Hepatocyte (in vitro differentiated cells): ENCODE data around the gene SNPH. TPM values are rescaled to one million over a fixed set of nuclear protein-coding genes. Genes with fewer than 3 reads are reported as not detected.

ENCODE experiments used
- DNase-seq: peaks from one replicate; pipeline ENCODE4 v3.0.0-alpha.2; 2016; ENCODE audit warnings: low spot score
- H2AFZ ChIP-seq: fragments of 200-600 bp; sonication (generic); 2 replicates; pipeline ENCODE4 v1.6.0; 2016; ENCODE audit warnings: antibody characterized with exemption, mild to moderate bottlenecking
- H3K27ac ChIP-seq: fragments of 200-600 bp; sonication (generic); 2 replicates; pipeline ENCODE4 v1.5.1; 2016; ENCODE audit warnings: mild to moderate bottlenecking
- H3K27me3 ChIP-seq: fragments of 200-600 bp; sonication (generic); 2 replicates; pipeline ENCODE4 v1.6.1; 2016
- H3K36me3 ChIP-seq: fragments of 200-600 bp; sonication (generic); replicated peaks from 2 replicates; pipeline ENCODE4 v1.5.1; 2016; ENCODE audit warnings: low read depth; ENCODE audit not compliant: insufficient read depth
- H3K4me1 ChIP-seq: fragments of 200-600 bp; sonication (generic); 2 replicates; pipeline ENCODE4 v1.5.1; 2016; ENCODE audit warnings: mild to moderate bottlenecking, moderate library complexity; ENCODE audit not compliant: insufficient read depth
- H3K4me2 ChIP-seq: fragments of 200-600 bp; sonication (generic); 2 replicates; pipeline ENCODE4 v1.6.0; 2016
- H3K4me3 ChIP-seq: fragments of 200-600 bp; sonication (generic); 2 replicates; pipeline ENCODE4 v1.5.1; 2016; ENCODE audit warnings: mild to moderate bottlenecking
- H3K79me2 ChIP-seq: fragments of 200-600 bp; sonication (generic); 2 replicates; pipeline ENCODE4 v1.6.0; 2017; ENCODE audit warnings: mild to moderate bottlenecking
- H3K9me2 ChIP-seq: fragments of 200-600 bp; sonication (generic); replicated peaks from 2 replicates; pipeline ENCODE4 v1.6.0; 2017; ENCODE audit warnings: mild to moderate bottlenecking; ENCODE audit not compliant: insufficient read depth
- H3K9me3 ChIP-seq: fragments of 200-600 bp; sonication (generic); 2 replicates; pipeline ENCODE4 v1.5.1; 2016; ENCODE audit warnings: low read depth, mild to moderate bottlenecking
- H4K20me1 ChIP-seq: fragments of 200-600 bp; sonication (generic); 2 replicates; pipeline ENCODE4 v1.6.0; 2016; ENCODE audit warnings: mild to moderate bottlenecking; ENCODE audit not compliant: insufficient read depth, poor library complexity, severe bottlenecking
- EZH2 ChIP-seq: fragments of 200-600 bp; sonication (generic); IDR thresholded peaks from 2 replicates; pipeline ENCODE4 v1.6.1; 2016; ENCODE audit warnings: antibody characterized with exemption, mild to moderate bottlenecking, borderline replicate concordance
- EZH2phosphoT487 ChIP-seq: fragments of 200-600 bp; sonication (generic); IDR thresholded peaks from one replicate; pipeline ENCODE4 v1.6.1; 2018; ENCODE audit warnings: antibody characterized with exemption, mild to moderate bottlenecking, low read depth, moderate library complexity; ENCODE audit not compliant: unreplicated experiment, severe bottlenecking
- WGBS: methylation state at CpG from one replicate; pipeline ENCODE4 v1.1.6; 2016; ENCODE audit warnings: low lambda C conversion rate; ENCODE audit errors: missing lambda C conversion rate; 5-methylcytosine and 5-hydroxymethylcytosine counted together
- polyA plus RNA-seq: library from polyadenylated mRNA; unstranded; fragments of >200 nt; fragmentation: Nextera tagmentation; extraction: Ambion mirVana; gene quantifications from 2 replicates; pipeline ENCODE4 v1.2.1, GENCODE V29; 2016
- total RNA-seq: library from RNA; depleted of rRNA; stranded (reverse); fragments of >200 nt; gene quantifications from 2 replicates; pipeline ENCODE4 v1.2.3, GENCODE V29; 2014
- TF ChIP-seq, protein P1 (sequence below): fragments of 200-600 bp; sonication (generic); IDR thresholded peaks from 2 replicates; pipeline ENCODE4 v1.5.1; 2016; ENCODE audit warnings: antibody characterized with exemption, mild to moderate bottlenecking; ENCODE audit not compliant: poor library complexity

SNPH gene
- total and polyA plus RNA-seq, 2 experiments from 2014 or later: 2.3 to 3.7 TPM

GRCh38 chr20:1283522-1284510 lies 17.7 kb downstream of the SNPH start:
- H3K27me3 ChIP-seq: no peaks in the 10 kb centered on the region
- no peak overlapping the region for H3K27ac ChIP-seq
- no peaks in the 10 kb centered on the region for H4K20me1 ChIP-seq
- H3K9me2 ChIP-seq: no peaks in the 10 kb centered on the region
- H3K79me2 ChIP-seq: no peaks in the 10 kb centered on the region
- DNase-seq: no peak
- H2AFZ ChIP-seq: no peak overlapping the region
- no peak overlapping the region for H3K4me2 ChIP-seq
- WGBS: 80% methylated on average over 9 of the region's 9 CpGs
- H3K4me3 ChIP-seq: no peak overlapping the region
- no peaks in the 10 kb centered on the region for H3K36me3 ChIP-seq
- no peaks in the 10 kb centered on the region for H3K4me1 ChIP-seq
- no peaks in the 10 kb centered on the region for H3K9me3 ChIP-seq
- TF ChIP-seq EZH2phosphoT487 (no peak), EZH2 (no peak)
- TF ChIP-seq, protein P1, sequence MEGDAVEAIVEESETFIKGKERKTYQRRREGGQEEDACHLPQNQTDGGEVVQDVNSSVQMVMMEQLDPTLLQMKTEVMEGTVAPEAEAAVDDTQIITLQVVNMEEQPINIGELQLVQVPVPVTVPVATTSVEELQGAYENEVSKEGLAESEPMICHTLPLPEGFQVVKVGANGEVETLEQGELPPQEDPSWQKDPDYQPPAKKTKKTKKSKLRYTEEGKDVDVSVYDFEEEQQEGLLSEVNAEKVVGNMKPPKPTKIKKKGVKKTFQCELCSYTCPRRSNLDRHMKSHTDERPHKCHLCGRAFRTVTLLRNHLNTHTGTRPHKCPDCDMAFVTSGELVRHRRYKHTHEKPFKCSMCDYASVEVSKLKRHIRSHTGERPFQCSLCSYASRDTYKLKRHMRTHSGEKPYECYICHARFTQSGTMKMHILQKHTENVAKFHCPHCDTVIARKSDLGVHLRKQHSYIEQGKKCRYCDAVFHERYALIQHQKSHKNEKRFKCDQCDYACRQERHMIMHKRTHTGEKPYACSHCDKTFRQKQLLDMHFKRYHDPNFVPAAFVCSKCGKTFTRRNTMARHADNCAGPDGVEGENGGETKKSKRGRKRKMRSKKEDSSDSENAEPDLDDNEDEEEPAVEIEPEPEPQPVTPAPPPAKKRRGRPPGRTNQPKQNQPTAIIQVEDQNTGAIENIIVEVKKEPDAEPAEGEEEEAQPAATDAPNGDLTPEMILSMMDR: no peak

GRCh38 chr20:1286267-1287024 lies 20.4 kb downstream of the SNPH start:
- Histone ChIP-seq H3K4me2 (no peak overlapping the region), H3K36me3 (no peaks in the 10 kb centered on the region), H3K27me3 (no peaks in the 10 kb centered on the region), H3K9me3 (no peaks in the 10 kb centered on the region), H3K27ac (no peak overlapping the region), H3K79me2 (no peaks in the 10 kb centered on the region), H3K4me3 (no peak overlapping the region), H3K9me2 (no peaks in the 10 kb centered on the region), H4K20me1 (no peaks in the 10 kb centered on the region), H2AFZ (no peak overlapping the region), H3K4me1 (no peaks in the 10 kb centered on the region)
- DNase-seq: no peak
- TF ChIP-seq EZH2phosphoT487: no peak
- WGBS: 84% methylated on average over 9 of the region's 9 CpGs

DNA sequence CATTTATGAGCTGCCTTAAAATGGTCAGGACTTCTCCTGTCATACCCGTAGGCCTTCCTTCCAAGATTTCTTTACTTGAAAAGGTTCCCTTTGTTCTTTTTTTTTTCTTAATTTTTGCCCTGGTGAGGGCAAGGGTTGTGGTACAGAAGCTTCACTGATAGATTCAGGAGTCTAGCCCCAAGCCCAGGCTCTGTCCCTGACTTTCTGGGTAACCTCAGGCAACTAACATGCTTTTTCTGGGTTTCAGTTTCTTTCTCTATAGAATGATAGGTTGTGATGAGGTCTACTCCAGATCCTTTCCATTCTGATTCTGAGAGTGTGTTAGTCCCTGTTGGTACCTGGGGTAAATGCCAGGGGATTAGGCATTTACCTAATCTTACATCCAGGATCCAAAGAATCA lies 21.2 kb downstream of the SNPH start:
- Histone ChIP-seq H3K27ac (no peak overlapping the region), H3K36me3 (no peaks in the 10 kb centered on the region), H3K9me3 (no peaks in the 10 kb centered on the region), H3K4me1 (no peaks in the 10 kb centered on the region), H3K79me2 (no peaks in the 10 kb centered on the region), H4K20me1 (no peaks in the 10 kb centered on the region), H3K4me3 (no peak overlapping the region), H3K4me2 (no peak overlapping the region), H3K27me3 (no peaks in the 10 kb centered on the region), H2AFZ (no peak overlapping the region), H3K9me2 (no peaks in the 10 kb centered on the region)
- TF ChIP-seq, protein P1: no peak
- no peak for TF ChIP-seq EZH2
- TF ChIP-seq EZH2phosphoT487: no peak
- no peak for DNase-seq
- WGBS: 67% methylated on average over 1 of the region's 1 CpG
